ENCODE results near the gene RUNX2. TPM values are rescaled to one million over a fixed set of nuclear protein-coding genes. Genes with fewer than 3 reads are reported as not detected.

RUNX2 gene
- total and polyA plus RNA-seq, 9 of the 15 experiments (the other 6 are each of a cell fraction or from before 2014, with no cell fraction given) = 0.29 to 1.00 (median 0.43) TPM

DNA sequence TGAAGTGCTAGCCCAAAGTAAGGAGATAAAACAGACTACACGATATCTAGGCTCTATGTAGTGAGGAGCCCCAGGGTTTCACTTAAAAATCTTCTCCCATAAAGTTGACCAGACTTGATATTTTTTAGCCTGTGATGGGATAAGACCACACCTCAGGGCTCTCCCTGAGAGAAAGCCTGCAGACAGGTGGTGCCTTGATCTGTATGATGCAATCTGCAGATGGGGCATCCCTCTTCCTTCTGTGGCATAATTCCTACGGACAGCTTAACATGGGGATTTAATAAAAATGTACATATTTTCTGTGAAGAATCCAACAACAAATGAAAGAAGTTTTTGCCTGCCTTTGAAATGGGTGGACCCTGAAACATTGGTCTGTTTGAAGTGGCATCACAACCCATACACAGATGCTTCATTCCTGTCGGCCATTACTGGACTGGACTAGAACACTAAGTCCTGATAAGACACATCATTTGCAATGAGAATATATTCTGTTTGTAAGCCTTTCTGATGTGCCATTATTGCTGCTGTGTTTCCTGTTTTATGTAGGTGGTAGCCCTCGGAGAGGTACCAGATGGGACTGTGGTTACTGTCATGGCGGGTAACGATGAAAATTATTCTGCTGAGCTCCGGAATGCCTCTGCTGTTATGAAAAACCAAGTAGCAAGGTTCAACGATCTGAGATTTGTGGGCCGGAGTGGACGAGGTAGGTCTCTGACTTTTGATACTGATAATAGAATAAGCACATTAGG is 103.4 kb downstream of the RUNX2 start (continued):
- 0 out of 2 replicates have a peak, but pooled peaks have one; percentile 41 for TF ChIP-seq ZSCAN32 (CRISPR knock-in tag; IDR thresholded peaks at IDR 0.05)

DNA sequence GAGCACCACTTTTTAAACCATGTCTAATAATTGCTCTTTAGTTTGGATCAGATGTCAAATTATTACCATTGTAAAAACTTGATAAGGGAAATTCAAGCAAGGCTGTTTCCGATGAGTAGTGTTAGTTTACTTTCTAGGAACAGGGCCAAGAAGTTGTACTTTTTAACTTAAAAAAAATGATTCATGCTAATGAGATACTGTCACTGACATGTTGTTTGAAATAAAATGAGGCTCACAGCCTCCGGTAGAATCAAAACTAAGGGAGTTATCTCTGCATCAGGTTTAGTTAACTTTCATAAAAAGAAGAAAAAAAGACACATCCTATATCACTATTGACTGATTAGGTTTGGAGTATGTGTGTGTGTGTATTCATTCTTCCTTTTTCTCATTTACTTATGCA is 104.8 kb downstream of the RUNX2 start:
- BruUV-seq (replicated peaks) = no TSS peak
- Histone ChIP-seq H4K20me1 (replicated peaks; ENCODE audit: control insufficient read depth, insufficient read depth, low read length) (no peaks in the 10 kb centered on the region), H3K9me3 (replicated peaks; ENCODE audit: control insufficient read depth, insufficient read depth, low read depth, low read length) (no peaks in the 10 kb centered on the region), H3K27ac (ENCODE audit: extremely low read depth, low read depth, low read length) (no peak overlapping the region), H2AFZ (ENCODE audit: low read depth, low read length) (no peak overlapping the region), H3K36me3 (ENCODE audit: control insufficient read depth, insufficient read depth, low read length) (no peaks in the 10 kb centered on the region), H3K9me1 (ENCODE audit: control insufficient read depth, insufficient read depth, low read length) (no peaks in the 10 kb centered on the region), H3K4me1 (replicated peaks in 1 of 2; ENCODE audit: control insufficient read depth in 2 of 2, insufficient read depth in 2 of 2, low read length in 2 of 2) (peaks cover 0 to 40% of the 10 kb centered on the region in 2 experiments; a peak in 4 of 5 replicates), H3K27me3 (ENCODE audit: control insufficient read depth in 2 of 2, insufficient read depth in 2 of 2, low read length in 2 of 2) (no peaks in the 10 kb centered on the region), H3K4me2 (ENCODE audit: insufficient read depth, low read length) (no peak overlapping the region), H3K4me3 (no peak overlapping the region), H3K79me2 (ENCODE audit: control insufficient read depth, insufficient read depth, low read length) (no peaks in the 10 kb centered on the region), H3K9ac (ENCODE audit: insufficient read depth in 1 of 2, low read depth in 2 of 2, low read length in 2 of 2) (no peak overlapping the region)
- CTCF ChIA-PET (ENCODE audit: low intra/inter-chr PET ratio) = no interaction called here
- POLR2A ChIA-PET = no interaction called here
- 0% methylated on average over 2 of the region's 2 CpGs for WGBS (ENCODE audit: insufficient coverage, low coverage, missing lambda C conversion rate)
- no peak for ATAC-seq
- peak in 1 of 4 experiments; percentile 25 for DNase-seq (ENCODE audit: extremely low read depth in 1 of 4, low spot score in 3 of 4)
- intact Hi-C loops (cut with micrococcal nuclease) (no loop called here), in situ Hi-C loops (cut with MboI) (no loop called here)
- FAIRE-seq = no peak
- TF ChIP-seq, protein P1, sequence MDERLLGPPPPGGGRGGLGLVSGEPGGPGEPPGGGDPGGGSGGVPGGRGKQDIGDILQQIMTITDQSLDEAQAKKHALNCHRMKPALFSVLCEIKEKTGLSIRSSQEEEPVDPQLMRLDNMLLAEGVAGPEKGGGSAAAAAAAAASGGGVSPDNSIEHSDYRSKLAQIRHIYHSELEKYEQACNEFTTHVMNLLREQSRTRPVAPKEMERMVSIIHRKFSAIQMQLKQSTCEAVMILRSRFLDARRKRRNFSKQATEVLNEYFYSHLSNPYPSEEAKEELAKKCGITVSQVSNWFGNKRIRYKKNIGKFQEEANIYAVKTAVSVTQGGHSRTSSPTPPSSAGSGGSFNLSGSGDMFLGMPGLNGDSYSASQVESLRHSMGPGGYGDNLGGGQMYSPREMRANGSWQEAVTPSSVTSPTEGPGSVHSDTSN (CRISPR knock-in tag; IDR thresholded peaks at IDR 0.05; ENCODE audit: low read depth) = no peak
- TF ChIP-seq, protein P1 (tag; conservative IDR thresholded peaks at IDR 0.05; ENCODE audit: low read depth) = peak; percentile 73
- TF ChIP-seq POLR2H (tag; IDR thresholded peaks at IDR 0.05; ENCODE audit: low read depth) = peak; percentile 19; the same call in 1 of the 2 replicates
- TF ChIP-seq NFIC (IDR thresholded peaks at IDR 0.05) = peak; percentile 25; the same call in 1 of the 2 replicates
- TF ChIP-seq, protein P2, sequence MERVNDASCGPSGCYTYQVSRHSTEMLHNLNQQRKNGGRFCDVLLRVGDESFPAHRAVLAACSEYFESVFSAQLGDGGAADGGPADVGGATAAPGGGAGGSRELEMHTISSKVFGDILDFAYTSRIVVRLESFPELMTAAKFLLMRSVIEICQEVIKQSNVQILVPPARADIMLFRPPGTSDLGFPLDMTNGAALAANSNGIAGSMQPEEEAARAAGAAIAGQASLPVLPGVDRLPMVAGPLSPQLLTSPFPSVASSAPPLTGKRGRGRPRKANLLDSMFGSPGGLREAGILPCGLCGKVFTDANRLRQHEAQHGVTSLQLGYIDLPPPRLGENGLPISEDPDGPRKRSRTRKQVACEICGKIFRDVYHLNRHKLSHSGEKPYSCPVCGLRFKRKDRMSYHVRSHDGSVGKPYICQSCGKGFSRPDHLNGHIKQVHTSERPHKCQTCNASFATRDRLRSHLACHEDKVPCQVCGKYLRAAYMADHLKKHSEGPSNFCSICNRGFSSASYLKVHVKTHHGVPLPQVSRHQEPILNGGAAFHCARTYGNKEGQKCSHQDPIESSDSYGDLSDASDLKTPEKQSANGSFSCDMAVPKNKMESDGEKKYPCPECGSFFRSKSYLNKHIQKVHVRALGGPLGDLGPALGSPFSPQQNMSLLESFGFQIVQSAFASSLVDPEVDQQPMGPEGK (CRISPR knock-in tag; IDR thresholded peaks at IDR 0.05; ENCODE audit: borderline replicate concordance) = 0 out of 2 replicates have a peak, but pooled peaks have one; percentile 30
- TF ChIP-seq, protein P3, sequence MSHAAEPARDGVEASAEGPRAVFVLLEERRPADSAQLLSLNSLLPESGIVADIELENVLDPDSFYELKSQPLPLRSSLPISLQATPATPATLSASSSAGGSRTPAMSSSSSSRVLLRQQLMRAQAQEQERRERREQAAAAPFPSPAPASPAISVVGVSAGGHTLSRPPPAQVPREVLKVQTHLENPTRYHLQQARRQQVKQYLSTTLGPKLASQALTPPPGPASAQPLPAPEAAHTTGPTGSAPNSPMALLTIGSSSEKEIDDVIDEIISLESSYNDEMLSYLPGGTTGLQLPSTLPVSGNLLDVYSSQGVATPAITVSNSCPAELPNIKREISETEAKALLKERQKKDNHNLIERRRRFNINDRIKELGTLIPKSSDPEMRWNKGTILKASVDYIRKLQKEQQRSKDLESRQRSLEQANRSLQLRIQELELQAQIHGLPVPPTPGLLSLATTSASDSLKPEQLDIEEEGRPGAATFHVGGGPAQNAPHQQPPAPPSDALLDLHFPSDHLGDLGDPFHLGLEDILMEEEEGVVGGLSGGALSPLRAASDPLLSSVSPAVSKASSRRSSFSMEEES (CRISPR knock-in tag; IDR thresholded peaks at IDR 0.05) = no peak
- no peak for TF ChIP-seq GABPB2 (CRISPR knock-in tag; conservative IDR thresholded peaks at IDR 0.05)
- peak; percentile 44; the same call in 1 of the 2 replicates for TF ChIP-seq FOSL1 (tag; conservative IDR thresholded peaks at IDR 0.05)
- peak; percentile 6; the same call in 1 of the 2 replicates for TF ChIP-seq ZNF384 (IDR thresholded peaks at IDR 0.05; ENCODE audit: low read depth, low read length)
- TF ChIP-seq MEIS2 (IDR thresholded peaks at IDR 0.05; ENCODE audit: partially characterized antibody) = peak; percentile 75
- TF ChIP-seq, protein P4, sequence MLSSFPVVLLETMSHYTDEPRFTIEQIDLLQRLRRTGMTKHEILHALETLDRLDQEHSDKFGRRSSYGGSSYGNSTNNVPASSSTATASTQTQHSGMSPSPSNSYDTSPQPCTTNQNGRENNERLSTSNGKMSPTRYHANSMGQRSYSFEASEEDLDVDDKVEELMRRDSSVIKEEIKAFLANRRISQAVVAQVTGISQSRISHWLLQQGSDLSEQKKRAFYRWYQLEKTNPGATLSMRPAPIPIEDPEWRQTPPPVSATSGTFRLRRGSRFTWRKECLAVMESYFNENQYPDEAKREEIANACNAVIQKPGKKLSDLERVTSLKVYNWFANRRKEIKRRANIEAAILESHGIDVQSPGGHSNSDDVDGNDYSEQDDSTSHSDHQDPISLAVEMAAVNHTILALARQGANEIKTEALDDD (IDR thresholded peaks at IDR 0.05) = 0 out of 2 replicates have a peak, but pooled peaks have one; percentile 53

All from K562 (cell line).